NCI-H2029 treated with DMSO at 0.1 percent for 48 hours (cell line): Measurements from ENCODE around the gene ATP5PO.
"Not testable (repeated sequence)": the region's sequence is repeated elsewhere in the genome, so short reads cannot be mapped to it uniquely, and the experiment has no call there.

Source experiments
- DNase-seq: peaks from one replicate; lab custom pipeline; 2025; lab: John Stamatoyannopoulos, UW

The ATP5PO gene

GRCh38 chr21:33940164-33940880 is 24.7 kb upstream of the ATP5PO start:
- DNase-seq: no peak

DNA sequence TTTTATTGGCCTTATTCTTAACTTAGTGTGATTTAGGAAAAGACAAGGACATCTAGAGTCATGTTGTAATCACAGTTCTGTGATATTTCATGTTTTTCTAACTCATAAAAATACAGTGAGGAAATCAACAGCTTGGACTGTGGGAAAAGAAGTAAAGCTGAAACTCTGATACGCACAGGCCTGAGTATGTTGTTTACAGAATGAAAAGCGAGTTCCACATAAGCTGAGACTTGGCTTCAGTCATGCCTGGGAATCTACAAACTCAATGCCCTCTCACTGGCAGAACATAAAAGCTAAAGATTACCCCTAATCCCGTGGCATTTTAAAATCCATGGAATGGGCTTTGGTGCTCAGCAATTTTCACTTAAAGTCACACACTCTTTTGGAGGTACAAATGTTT is 23.6 kb upstream of the ATP5PO start:
- no peak for DNase-seq

DNA sequence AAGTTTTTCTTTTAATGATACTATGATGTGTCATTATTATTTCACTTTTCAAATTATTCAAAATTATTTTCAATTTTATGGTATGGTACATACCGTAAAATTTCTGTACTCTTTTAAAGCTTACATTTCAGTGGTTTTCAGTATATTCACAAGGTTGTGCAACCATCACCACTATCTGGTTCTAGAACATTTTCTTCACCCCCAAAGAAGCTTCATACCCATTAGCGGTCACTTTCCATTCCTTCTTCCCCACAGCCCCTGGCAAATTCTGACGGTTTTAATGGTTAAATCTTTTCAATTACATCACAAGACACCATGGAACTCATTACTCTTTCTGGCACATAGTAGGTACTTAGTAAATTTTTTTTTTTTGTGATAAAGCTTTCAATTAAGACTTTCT is 22.8 kb upstream of the ATP5PO start:
- DNase-seq: no peak

DNA sequence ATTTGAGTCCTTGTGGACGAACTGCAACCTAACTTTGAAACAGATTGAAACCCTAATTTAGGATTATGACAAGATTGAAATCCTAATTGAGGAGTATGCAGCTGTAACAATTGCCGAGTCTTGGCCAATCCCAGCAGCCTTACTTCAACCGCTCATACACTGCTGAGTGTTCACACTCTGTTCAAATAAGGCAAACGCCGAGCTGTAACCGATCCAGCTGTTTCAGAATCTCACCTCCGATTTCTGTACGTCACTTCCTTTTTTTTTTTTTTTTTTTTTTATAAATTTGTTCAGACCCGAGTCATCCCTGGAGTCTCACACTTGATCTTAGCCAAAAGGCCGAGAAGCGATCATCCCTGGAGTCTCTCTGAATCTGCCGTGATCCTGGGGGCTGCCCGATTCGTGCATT is 22.3 kb upstream of the ATP5PO start:
- no peak for DNase-seq

- DNase-seq: no peak
These were observed 21.5 kb upstream of the ATP5PO start for GRCh38 chr21:33937146-33937545.

DNA sequence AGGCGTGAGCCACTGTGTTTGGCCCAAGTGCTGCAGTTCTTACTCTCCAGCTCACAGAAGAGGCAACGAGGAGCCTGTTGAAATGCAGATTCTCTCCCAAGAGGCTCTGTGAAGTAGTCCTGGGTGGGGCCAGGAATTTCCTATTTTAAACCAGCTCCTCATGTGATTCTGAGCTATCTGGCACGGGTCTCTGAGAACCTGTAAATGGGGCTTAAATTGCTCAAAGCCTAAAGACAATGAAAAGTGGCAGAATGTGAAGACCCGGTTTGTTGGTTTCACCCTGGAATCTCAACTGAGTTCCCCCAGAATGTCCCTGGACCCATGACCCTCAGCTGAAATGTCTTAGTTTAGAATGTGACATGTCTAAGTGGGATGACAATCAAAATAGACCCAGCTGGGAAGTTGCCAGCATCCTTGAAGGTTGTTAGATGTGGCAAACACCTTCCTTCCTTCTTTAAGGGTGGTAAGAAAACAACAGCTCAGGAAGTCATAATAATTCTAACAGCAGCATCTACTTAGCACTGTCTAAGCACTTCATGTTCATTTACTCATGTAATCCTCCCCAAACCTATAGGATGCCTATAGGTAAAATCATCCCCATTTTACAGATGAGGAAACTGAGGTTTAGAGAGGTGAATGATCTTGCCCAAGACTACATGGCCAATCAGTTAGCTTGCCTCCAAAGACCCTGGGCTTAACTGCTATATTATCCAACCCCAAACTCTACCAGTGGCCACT is 20.9 kb upstream of the ATP5PO start:
- DNase-seq: no peak

GRCh38 chr21:33932731-33933130 is 17.1 kb upstream of the ATP5PO start:
- no peak for DNase-seq

DNA sequence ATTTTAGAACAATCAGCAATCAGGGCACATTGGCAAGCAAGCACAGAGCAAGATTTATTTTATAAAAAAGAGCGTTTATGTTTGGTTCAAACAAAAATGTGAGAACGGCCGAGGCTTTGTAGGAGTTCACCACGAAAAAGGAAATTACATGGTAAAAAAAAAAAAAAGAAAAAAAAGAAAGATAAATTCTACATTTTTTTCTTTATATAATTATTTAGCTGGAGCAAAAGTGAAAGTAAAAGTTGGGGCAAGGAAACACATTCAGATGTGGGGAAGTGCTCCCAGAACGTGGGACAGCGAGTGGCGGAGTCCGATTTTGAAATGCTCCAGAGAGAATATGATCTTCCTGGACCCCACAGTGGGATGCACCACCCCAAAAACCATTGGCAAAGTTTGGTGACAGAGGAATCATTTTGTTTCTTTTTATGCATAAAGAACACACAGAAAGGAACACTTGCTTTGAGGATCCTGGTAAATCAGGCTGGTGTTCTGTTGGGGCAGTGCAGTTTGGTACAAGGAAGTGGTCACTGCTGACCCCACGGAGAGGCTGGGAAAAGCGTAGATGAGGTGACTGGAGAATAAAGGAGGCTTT is 16.3 kb upstream of the ATP5PO start:
- no peak for DNase-seq

DNA sequence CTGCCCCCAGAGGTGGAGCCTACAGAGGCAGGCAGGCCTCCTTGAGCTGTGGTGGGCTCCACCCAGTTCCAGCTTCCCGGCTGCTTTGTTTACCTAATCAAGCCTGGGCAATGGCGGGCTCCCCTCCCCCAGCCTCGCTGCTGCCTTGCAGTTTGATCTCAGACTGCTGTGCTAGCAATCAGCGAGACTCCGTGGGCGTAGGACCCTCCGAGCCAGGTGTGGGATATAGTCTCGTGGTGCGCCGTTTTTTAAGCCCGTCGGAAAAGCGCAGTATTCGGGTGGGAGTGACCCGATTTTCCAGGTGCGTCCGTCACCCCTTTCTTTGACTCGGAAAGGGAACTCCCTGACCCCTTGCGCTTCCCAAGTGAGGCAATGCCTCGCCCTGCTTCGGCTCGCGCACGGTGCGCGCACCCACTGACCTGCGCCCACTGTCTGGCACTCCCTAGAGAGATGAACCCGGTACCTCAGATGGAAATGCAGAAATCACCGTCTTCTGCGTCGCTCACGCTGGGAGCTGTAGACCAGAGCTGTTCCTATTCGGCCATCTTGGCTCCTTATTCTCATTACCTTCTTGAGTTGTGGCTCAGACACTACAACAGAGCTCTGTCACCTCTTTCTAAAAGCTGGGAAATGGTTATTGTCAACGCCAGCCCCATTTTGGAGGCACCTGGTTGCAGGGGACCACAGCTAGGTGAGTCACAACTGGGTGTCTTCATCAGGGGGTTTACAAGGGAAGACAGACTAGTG is 15.6 kb upstream of the ATP5PO start:
- DNase-seq: not testable (repeated sequence)

DNA sequence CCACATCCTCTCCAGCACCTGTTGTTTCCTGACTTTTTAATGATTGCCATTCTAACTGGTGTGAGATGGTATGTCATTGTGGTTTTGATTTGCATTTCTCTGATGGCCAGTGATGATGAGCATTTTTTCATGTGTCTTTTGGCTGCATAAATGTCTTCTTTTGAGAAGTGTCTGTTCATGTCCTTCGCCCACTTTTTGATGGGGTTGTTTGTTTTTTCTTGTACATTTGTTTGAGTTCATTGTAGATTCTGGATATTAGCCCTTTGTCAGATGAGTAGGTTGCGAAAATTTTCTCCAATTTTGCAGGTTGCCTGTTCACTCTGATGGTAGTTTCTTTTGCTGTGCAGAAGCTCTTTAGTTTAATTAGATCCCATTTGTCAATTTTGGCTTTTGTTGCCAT is 10.6 kb upstream of the ATP5PO start:
- DNase-seq: not testable (repeated sequence)

DNA sequence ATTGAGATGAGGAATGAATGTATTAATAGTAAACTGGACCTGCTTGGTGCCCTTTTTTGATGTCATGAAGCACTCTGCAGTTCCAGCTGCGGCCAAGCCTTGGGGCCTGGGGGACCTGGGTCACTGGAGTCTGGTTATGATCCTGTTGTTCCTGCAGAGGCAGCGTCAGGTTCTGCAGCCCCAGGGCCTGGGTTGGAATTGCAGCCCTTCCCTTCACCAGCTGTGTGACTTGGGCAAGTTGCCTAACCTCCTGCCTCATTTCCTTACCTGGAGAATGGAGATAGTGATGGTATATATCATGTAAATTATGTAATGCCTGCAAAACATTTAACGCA is 9.1 kb upstream of the ATP5PO start:
- no peak for DNase-seq

DNA sequence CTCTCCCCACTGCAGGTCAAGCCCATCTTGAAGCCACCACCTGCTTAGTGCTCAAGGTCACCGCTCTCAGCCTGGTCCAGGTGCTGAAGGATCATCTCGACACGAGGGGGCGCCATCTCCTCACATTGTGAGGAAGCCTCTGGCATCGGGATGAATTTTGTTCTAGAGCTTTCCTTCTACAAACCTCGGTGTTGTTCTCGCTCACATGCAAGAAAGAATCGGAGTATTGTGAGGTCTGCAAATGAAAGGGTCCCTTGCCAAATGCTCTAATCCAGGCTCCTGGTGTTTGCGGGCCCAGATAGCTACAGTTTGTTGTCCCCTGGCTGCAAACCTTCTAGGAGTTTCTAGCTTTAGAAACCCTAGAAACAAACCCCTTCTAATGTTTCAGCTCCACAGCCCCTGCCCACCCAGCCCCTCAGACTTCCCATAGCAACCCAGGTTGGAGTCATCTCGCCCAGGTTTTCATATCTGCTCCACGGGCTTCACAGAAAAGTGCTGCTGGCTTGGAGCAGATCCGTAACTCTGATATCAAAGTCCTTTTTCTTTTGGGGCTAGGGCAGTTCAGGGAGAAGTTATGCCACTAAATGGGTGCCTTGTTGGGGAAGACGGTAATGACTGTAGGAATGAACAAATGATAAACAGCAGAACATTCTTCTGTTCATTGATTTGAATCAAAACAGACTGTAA is 8.6 kb upstream of the ATP5PO start:
- DNase-seq: peak; percentile 91

- DNase-seq: no peak
These were observed 1.8 kb upstream of the ATP5PO start for GRCh38 chr21:33917421-33917820.

DNA sequence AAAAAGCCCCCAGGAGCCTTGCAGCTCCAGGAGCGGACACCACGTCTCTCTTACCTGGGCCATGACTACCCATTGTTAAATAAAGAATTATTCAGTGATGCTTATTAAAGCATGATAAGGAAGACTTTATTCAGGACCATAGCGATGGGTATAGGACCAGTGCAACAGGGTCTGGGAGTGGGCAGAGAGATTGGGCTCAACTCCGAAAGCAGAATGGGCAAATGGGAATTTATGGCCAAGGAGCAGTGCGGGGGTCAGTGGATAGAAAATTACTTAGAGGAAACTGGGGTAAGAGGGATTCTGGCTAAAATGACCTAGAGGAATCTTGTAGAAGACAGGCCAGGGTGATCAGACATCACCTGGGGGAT is 580 bp upstream of the ATP5PO start:
- no peak for DNase-seq

- no peak for DNase-seq
These were observed 1.4 kb downstream of the ATP5PO start for GRCh38 chr21:33914188-33914587.

- no peak for DNase-seq
These were observed 5.8 kb downstream of the ATP5PO start for GRCh38 chr21:33909756-33910155.

DNA sequence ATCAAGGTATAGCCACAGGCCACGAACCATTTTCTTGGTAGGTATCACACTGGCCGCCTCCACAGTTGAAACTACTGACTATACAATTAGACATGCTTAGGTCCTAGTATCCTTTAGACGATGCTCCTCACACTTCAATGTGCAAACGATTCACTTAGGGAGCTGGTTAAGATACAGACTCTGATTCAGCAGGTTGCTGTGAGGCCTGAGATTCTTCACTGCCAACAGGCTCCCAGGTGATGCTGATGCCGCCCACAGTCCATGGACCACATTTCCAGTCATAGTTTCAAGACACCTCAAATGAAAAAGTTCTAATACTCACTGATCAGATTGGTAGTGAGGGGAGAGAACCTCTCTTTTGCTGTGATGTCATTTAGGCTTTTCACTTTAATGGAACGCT is 6.8 kb downstream of the ATP5PO start:
- DNase-seq: no peak

GRCh38 chr21:33904041-33904440 is 11.6 kb downstream of the ATP5PO start:
- no peak for DNase-seq

DNA sequence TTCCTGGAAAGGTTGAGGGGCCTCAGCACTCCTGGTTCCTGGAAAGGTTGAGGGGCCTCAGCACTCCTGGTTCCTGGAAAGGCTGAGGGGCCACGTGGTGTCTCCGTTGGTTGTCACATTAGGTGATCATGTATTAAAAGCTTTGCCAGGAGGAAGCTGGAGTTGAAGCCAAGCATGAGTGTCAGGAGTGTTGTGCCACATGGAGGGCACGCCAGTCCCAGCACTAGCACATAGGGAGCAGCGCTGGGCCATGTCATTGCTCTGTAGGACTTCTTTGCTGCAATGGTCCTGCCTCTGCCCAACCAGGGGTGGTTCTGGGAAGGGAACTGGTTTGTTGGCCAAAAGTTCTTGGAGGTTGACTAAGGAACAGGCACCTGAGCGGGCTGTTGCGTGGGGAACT is 13.3 kb downstream of the ATP5PO start:
- no peak for DNase-seq

DNA sequence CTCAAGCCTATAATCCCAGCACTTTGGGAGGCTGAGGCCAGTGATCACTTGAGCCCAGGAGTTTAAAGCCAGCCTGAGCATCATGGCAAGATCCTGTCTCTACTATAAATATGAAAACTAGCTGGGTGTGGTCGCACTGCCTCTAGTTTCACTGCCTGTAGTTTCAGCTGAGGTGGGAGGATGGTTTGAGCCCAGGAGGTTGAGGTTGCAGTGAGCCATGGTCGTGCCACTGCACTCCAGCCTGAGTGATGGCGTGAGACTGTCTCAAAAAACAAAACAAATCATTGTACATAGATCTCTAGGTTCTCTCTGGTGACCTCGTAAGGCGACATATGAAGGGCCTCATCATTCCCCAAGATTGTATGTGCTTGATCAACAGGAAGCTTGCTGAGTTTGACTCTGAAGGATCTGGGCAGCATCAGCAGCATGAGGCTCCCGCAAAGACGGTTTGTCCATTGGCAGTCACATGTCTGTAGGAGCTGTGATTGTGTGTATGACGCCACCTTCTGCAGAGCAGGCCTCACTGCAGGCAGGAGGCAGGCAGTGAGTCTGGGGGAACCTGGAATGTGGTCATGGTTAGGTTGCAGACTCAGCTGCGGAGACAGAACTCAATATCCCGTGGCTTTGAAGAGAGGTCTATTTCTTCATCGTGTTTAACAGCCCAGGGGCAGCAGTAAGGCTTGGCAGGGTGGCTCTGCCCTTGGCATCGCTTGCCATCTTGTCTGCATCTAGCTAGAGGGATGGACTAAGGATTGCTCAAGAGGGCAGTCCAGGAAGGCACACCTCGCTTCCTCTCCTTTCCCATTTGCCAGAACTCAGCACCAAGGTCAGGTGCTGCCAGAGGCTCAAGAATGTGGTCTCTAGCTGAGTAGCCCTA is 14.0 kb downstream of the ATP5PO start:
- DNase-seq: no peak

DNA sequence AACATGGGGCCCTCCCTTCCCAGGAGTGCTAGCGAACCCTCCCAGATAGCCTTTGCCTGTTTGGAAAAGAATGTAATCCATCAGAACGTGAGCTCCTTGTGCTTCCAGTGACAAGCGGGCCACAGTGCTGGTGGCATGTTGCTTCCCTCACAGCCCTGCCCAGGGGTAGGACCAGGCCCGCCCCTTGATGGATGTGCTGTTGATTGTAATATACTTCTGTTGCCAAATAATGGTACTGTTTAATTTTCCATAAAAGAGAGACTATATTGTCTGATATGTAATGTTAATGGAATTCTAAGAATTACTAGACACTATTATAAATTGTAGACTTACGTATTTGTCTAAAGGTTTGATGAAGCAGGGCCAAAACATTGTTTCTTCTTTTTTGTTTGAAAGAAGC is 16.4 kb downstream of the ATP5PO start:
- DNase-seq: no peak
